ENCODE data around the gene GNAS. TPM values are rescaled to one million over a fixed set of nuclear protein-coding genes. Genes with fewer than 3 reads are reported as not detected.

Gene GNAS
- total and polyA plus RNA-seq, 4 donors, result 115 to 360 (median 277) TPM

GRCh38 chr20:58854638-58855471 lies 2.3 kb downstream of the GNAS start (continued):
- no peak for TF ChIP-seq REST (IDR thresholded peaks at IDR 0.05)

- Histone ChIP-seq H3K4me1 (ENCODE audit: control insufficient read depth in 4 of 4, insufficient read depth in 4 of 4, low read length in 3 of 4) (peaks cover 0 to 21% (median 5%) of the 10 kb centered on the region in 4 donors), H3K9me3 (ENCODE audit: control insufficient read depth in 4 of 4, low read length in 3 of 4) (no peaks in the 10 kb centered on the region), H3K4me3 (ENCODE audit: low read depth in 1 of 3, low read length in 3 of 3) (no peak overlapping the region), H3K9ac (ENCODE audit: low read depth in 1 of 2, low read length in 2 of 2) (no peak overlapping the region), H3K27ac (ENCODE audit: low read depth in 1 of 2, low read length in 2 of 2) (no peak overlapping the region), H3K36me3 (ENCODE audit: control insufficient read depth in 4 of 4, insufficient read depth in 3 of 4, low read depth in 1 of 4, low read length in 3 of 4) (no peaks in the 10 kb centered on the region), H3K27me3 (ENCODE audit: control insufficient read depth in 4 of 4, insufficient read depth in 4 of 4, low read length in 3 of 4) (peaks cover 0 to 4% (median 2%) of the 10 kb centered on the region in 4 donors)
- 53% methylated on average over 57 of the region's 57 CpGs for WGBS
- DNase-seq (ENCODE audit: low spot score), result no peak
- TF ChIP-seq YY1 (IDR thresholded peaks at IDR 0.05) (no peak), SP1 (IDR thresholded peaks at IDR 0.05) (no peak), MAX (IDR thresholded peaks at IDR 0.05) (no peak), RXRA (IDR thresholded peaks at IDR 0.05) (no peak), JUND (IDR thresholded peaks at IDR 0.05) (no peak), GABPA (IDR thresholded peaks at IDR 0.05 in 1 of 2, conservative IDR thresholded peaks at IDR 0.05 in 1 of 2) (no peak), EGR1 (IDR thresholded peaks at IDR 0.05; ENCODE audit: low read depth in 2 of 2) (no peak), FOXA1 (IDR thresholded peaks at IDR 0.05) (no peak), NR2F2 (IDR thresholded peaks at IDR 0.05) (no peak), TAF1 (conservative IDR thresholded peaks at IDR 0.05) (no peak)
Observed at GRCh38 chr20:58855506-58856389, 3.2 kb downstream of the GNAS start.

- H3K27ac ChIP-seq (ENCODE audit: low read depth in 1 of 2, low read length in 2 of 2), result no peak overlapping the region
- no peaks in the 10 kb centered on the region for H3K4me1 ChIP-seq (ENCODE audit: control insufficient read depth in 4 of 4, insufficient read depth in 4 of 4, low read length in 3 of 4)
- H3K9ac ChIP-seq (ENCODE audit: low read depth in 1 of 2, low read length in 2 of 2), result no peak overlapping the region
- H3K27me3 ChIP-seq (ENCODE audit: control insufficient read depth in 4 of 4, insufficient read depth in 4 of 4, low read length in 3 of 4), result no peaks in the 10 kb centered on the region
- H3K4me3 ChIP-seq (ENCODE audit: low read depth in 1 of 3, low read length in 3 of 3), result no peak overlapping the region
- 82% methylated on average over 7 of the region's 7 CpGs for WGBS
- no peak for DNase-seq (ENCODE audit: low spot score)
- TF ChIP-seq ATF3 (IDR thresholded peaks at IDR 0.05) (no peak), TAF1 (conservative IDR thresholded peaks at IDR 0.05) (no peak), NR2F2 (IDR thresholded peaks at IDR 0.05) (no peak), RAD21 (IDR thresholded peaks at IDR 0.05) (no peak), HNF4A (conservative IDR thresholded peaks at IDR 0.05) (no peak), YY1 (IDR thresholded peaks at IDR 0.05) (no peak), CTCF (IDR thresholded peaks at IDR 0.05; ENCODE audit: low read depth, low read length, missing input control) (no peak), GABPA (IDR thresholded peaks at IDR 0.05 in 1 of 2, conservative IDR thresholded peaks at IDR 0.05 in 1 of 2) (no peak), EGR1 (IDR thresholded peaks at IDR 0.05; ENCODE audit: low read depth in 2 of 2) (no peak), HNF4G (IDR thresholded peaks at IDR 0.05) (no peak), REST (IDR thresholded peaks at IDR 0.05) (no peak), FOXA2 (IDR thresholded peaks at IDR 0.05) (no peak), FOXA1 (IDR thresholded peaks at IDR 0.05) (no peak), JUND (IDR thresholded peaks at IDR 0.05) (no peak)
- H3K36me3 ChIP-seq (ENCODE audit: control insufficient read depth in 4 of 4, insufficient read depth in 3 of 4, low read depth in 1 of 4, low read length in 3 of 4), result no peaks in the 10 kb centered on the region
- H3K9me3 ChIP-seq (ENCODE audit: control insufficient read depth in 4 of 4, low read length in 3 of 4), result no peaks in the 10 kb centered on the region
Observed at GRCh38 chr20:58863044-58863790, 10.7 kb downstream of the GNAS start.

Measured in liver (tissue), 9 donors.